GM15510 (cell line): ENCODE results near the gene CKB.

Source experiments
- POLR2A ChIP-seq: IDR thresholded peaks from 3 replicates; pipeline ENCODE4 v1.6.1; 2011; ENCODE audit warnings: borderline replicate concordance; ENCODE audit not compliant: insufficient read length; ENCODE audit errors: extremely low read depth

CKB gene

GRCh38 chr14:103545219-103545914, 22.7 kb upstream of the CKB start:
- TF ChIP-seq POLR2A, result no peak

- no peak for TF ChIP-seq POLR2A
Observed at GRCh38 chr14:103544388-103545218, 22.0 kb upstream of the CKB start.

- TF ChIP-seq POLR2A, result no peak
Observed at GRCh38 chr14:103543721-103544387, 21.2 kb upstream of the CKB start.

DNA sequence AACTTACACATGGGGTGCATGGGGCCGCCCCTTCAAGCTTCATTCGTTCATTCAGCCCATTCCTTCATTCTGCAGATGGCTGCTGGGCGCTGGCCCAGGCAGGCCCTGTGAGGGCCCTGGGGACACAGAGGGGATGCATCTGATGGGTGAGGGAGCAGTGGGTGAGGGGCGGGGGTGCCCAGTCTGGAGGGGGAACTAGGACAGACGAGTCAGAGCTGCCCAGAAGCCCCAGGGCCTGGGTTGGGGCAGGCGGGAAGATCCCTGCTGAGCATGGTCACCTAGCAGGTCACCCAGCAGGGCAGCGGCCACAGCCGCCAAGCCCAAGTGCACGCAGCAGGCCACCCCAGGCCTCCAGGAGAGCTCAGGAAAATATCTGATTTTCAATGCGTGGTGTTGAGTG, 20.5 kb upstream of the CKB start:
- no peak for TF ChIP-seq POLR2A

DNA sequence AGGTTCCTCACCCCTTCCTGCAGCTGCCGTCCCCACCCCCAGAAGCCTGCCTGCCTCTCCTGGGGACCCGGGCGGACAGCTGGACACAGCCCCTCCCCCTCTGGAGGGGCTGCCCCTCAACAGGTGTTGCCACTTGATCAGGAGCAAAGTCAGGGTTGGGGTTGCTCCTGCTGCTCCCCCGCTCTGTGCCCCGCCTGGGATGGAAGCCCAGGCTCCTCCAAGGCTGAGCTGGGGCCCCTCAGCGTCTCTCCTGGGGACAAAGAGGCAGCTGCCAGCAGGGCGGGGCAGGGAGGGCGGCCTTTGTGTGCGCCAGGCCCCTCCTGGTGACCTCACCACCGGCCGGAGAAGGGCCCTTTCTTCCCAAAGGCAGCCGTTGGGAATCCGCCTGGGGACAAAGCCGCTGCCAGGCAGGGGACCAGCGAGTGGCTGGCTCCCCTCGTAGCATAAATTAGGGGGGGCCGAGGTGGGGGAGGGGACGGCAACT, 20.0 kb upstream of the CKB start:
- no peak for TF ChIP-seq POLR2A

DNA sequence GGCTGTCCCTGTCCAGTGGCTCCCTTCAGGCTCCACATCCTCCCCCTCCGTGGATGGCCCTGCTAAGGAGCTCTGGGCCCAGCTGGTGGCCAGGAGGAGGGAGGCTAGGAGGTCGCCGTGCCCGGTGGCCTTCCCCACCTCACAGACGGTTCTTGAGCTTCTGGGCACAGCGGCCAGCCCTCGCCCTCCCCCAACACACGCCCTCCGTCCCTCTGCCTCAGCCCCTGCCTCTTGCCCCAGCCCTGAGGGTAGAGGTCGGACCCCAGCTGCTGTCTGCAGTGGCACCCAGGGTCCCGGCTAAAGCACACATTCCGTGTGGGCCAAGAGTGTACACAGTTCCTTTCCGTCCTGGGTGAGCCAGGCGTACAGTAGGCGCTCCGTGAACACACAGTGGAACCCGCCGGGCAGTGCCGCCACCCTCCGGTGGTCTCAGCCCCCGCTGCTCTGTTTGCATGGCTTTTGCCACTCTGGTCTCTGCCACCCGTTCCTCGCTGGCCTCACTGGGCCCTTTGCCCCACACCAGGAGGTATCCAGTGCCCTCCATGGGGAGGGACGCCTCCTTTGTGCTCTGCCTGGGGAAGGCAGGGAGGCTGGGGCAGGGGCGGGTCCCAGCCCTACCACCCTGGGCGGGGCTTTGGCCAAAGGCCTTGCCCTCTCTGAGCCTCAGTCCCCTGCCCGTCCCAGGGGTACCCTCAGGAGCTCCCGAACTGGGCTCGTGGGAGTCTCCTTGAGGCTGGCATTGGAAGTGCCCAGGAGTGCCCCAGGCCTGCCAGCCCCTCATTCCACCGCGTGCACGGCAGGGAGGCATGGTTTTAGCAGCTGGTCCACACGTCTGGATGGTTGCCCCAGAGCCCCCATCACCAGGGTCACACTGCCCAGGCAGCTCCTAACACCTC, 19.3 kb upstream of the CKB start:
- TF ChIP-seq POLR2A, result no peak

- no peak for TF ChIP-seq POLR2A
Observed at GRCh38 chr14:103540821-103541708, 18.4 kb upstream of the CKB start.

DNA sequence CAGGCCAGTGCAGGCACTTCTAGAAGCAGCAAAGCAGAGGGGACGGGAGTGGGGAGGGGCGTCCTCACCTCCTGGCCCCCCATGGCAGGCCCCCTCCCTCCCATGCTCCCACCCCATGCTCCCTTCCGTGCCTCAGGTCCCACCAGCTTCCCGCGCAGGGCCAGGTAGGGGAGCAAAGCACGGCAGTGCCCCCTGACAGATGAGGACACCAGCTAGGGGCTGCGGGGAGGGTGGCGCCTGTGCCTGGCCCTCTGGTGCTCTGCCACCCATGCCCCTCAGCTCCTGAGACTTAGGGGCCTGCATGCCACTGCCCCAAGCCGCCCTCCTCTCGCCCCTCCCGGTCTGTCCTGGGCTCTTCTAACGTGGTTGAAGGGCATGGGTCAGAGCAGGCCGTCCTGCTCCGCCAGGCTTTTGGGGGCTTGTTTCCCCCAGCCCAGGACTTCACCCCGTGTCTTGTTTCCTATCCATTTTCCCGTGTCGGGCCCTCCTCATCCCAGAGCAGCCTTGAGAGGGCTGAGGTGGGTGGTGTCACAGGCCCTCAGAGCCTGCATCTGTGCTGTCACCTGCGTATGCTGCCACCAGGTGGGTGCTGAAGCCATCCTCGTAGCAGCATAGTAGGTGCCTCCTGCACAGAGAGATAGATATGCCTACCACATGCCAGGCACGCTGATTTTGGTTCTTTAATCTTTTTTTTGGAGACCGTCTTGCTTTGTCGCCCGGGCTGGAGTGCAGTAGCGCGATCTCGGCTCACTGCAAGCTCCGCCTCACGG, 16.6 kb upstream of the CKB start:
- TF ChIP-seq POLR2A, result no peak

DNA sequence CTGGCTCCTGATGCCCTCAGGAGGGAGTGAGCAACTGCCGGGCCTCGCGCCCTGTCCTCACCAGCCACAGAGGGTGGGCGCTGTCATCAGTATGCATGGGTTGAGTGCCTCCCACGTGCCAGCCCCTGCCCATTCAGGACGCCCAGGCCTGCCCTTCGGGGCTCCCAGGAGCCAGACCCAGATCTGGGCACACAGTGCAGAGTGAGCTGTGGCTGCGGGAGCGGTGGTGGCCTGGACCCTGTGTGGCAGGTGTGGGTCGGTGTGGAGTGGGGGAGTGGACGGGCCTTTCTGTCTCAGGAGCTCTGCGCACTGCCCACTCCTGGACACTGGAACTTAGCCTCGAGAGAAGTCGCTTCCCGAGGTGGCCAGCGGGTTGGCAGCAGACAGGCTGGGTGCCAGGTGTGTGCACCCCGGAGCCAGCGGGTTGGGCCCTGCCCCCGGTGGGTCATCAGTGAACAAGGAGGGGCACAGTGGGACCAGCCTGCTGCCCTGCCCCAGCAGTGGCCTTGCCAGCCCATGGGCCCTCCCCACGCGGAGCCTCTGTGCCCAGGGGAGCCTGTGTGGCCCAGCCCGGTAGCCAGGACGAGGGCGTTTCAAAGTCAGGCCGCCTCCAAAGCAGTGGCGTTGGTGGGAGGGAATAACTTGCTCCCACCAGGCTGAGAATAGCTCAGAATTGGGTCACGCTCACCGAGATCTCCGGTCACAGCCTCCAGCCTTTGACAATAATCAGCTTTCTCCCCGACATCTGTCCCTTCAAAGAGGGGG, 15.8 kb upstream of the CKB start:
- no peak for TF ChIP-seq POLR2A

DNA sequence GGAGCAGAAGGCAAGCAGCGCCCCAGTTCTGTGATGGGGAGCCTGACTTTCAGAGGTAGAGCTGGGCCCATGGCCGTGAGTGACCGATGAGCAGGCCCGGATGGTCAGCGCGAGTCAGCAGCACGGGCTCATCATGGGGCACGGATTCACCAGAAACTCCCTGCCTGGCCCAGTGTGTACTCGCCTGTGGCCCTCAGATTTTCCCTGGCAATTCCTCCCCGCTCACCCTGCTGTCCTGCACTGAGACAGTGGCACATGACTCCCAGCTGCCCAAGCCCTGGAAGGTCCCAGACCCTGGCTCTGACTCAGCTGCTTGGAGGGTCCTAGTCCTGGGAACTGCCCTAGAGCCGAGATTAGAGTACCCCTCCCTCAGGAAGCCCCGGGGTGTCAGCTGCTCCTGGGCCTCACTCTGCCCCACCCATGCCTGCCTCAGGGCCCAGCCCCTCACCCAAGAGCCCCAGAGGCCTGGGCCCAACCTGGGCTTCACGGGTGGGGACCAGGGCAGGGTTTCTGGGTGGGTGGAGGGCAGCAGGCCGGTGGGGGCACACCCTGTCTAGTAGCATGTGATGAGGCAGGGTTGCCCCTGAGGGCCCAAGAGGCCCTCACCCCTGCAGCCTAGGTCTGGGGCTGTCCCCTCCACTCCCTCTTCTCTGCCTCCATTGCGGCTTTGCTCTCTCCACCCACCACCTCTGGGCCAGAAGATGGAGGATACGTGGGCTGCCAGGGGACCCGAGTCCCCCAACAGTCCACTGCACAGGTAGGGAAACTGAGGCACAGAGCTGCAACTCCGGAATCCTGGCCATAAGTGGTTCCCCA, 14.8 kb upstream of the CKB start:
- TF ChIP-seq POLR2A, result no peak

DNA sequence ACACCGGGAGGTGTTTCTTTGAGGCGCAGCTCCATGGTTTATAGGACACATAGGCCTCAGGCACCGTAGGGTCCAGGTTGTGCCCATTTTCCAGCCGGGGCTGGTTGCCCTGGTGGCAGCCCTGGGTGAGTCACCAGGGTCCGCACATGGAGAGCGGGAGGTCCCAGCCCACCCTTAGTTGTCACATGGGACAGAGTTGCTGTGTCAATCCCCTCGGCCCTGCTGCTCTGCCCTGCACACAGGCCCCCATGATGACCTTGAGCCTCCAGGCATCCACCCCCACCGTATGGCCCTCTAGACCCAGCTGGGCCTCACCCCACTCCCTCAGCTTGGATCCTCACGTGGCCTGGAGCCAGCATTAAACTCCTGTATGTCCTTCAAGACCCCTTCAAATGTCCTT, 14.1 kb upstream of the CKB start:
- no peak for TF ChIP-seq POLR2A
